KMS-11 (cell line): ENCODE data around the gene TRIM3.
A peak's percentile ranks its signal among the peaks of the same experiment; 100 is the strongest.
"Not testable (repeated sequence)": the region's sequence is repeated elsewhere in the genome, so short reads cannot be mapped to it uniquely, and the experiment has no call there.

Source experiments
- H2AFZ ChIP-seq: fragments of 200-600 bp; sonication (generic); 2 replicates; pipeline ENCODE4 v1.6.1; 2016; ENCODE audit warnings: antibody characterized with exemption, mixed run types, low read depth
- H3K27ac ChIP-seq: fragments of 200-600 bp; sonication (generic); 2 replicates; pipeline ENCODE4 v1.6.1; 2016; ENCODE audit warnings: mild to moderate bottlenecking, mixed run types
- H3K27me3 ChIP-seq: fragments of 200-600 bp; sonication (generic); 2 replicates; pipeline ENCODE4 v1.6.1; 2017; ENCODE audit warnings: mild to moderate bottlenecking, low read depth, mixed run types, moderate library complexity; ENCODE audit not compliant: insufficient read depth
- H3K36me3 ChIP-seq: fragments of 200-600 bp; sonication (generic); 2 replicates; pipeline ENCODE4 v1.6.1; 2017; ENCODE audit warnings: mild to moderate bottlenecking, mixed run types; ENCODE audit not compliant: insufficient read depth
- H3K4me1 ChIP-seq: fragments of 200-600 bp; sonication (generic); 2 replicates; pipeline ENCODE4 v1.6.1; 2016; ENCODE audit warnings: mild to moderate bottlenecking, low read depth, mixed run types; ENCODE audit not compliant: poor library complexity, severe bottlenecking
- H3K4me2 ChIP-seq: fragments of 200-600 bp; sonication (generic); 2 replicates; pipeline ENCODE4 v1.7.0; 2016; ENCODE audit warnings: mild to moderate bottlenecking, mixed run types
- H3K4me3 ChIP-seq: fragments of 200-600 bp; sonication (generic); IDR thresholded peaks from 2 replicates; pipeline ENCODE4 v1.6.1; 2017; ENCODE audit warnings: low read depth, low read length, mixed read lengths; ENCODE audit not compliant: insufficient read depth
- H3K79me2 ChIP-seq: fragments of 200-600 bp; sonication (generic); 2 replicates; pipeline ENCODE4 v1.6.1; 2016; ENCODE audit warnings: low read depth, mixed run types; ENCODE audit not compliant: insufficient read depth
- H3K9ac ChIP-seq: fragments of 200-600 bp; sonication (generic); 2 replicates; pipeline ENCODE4 v1.6.1; 2016; ENCODE audit warnings: mild to moderate bottlenecking, mixed run types
- H4K20me1 ChIP-seq: fragments of 200-600 bp; sonication (generic); 2 replicates; pipeline ENCODE4 v1.6.1; 2016; ENCODE audit warnings: mild to moderate bottlenecking, mixed run types; ENCODE audit not compliant: insufficient read depth
- TF ChIP-seq, protein P1 (sequence below): fragments of 200-600 bp; sonication (generic); conservative IDR thresholded peaks from 2 replicates; pipeline ENCODE4 v1.6.1; 2017; ENCODE audit warnings: low read depth, mild to moderate bottlenecking, antibody characterized with exemption, low read length, moderate library complexity, mixed read lengths

Gene TRIM3

DNA sequence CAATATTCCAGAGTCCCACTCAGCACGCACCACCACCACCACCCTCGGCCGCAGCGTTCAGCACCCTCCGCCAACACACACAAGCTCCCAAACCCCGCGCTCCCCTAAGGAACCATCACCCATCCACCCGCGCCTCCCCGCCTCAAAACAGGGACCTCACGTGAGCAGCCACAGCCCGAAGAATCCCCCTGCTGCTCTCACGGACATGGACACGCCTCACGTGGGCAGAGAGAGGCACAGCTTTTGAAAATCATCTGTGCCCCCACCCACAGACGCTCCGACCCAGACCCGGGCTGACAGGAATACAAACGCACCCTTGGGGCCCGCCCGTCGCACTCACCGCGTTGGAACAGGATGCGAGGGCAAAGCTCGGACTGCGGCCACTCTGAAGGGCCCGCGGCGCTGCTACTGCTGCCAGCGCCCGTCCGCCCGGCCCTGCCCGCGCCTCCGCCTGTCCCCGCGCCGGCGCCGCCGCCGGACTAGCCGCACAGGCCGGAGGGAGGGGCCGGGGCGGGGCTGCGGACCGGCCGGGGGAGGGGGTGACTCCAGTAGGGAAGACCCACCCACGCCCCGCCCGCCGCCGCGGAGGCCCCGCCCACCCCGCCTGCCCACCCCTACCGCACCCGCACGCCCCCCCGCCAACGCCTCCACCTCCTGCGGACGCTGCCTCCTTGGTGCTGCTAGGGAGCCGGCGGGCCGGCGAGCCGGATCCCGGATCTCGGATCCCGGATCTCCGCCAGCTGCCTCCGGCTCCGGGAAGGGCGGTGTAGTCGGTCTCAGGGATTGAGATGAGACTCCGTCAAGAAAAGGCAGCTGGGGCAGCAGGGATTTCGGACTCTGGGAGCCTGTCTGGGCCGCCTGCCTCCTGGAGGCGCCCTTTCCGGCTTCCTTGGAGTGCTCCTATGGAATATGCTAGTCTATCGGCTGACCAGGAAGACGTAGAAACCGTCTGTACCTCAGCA is at the start of gene TRIM3:
TSS of gene TRIM3 (minus strand) at position 491 of the 962 bp plus-strand sequence. CDS start 8,246 bp downstream, outside the sequence.
- Histone ChIP-seq H3K27me3 (no peaks in the 10 kb centered on the region), H3K4me1 (peaks cover 7% of the 10 kb centered on the region), H3K4me2 (peak within 1 kb of the TSS; percentile 89), H3K4me3 (no peak within 1 kb of the TSS), H2AFZ (peak within 1 kb of the TSS; percentile 96), H3K79me2 (no peaks in the 10 kb centered on the region), H3K36me3 (no peaks in the 10 kb centered on the region), H3K27ac (no peak within 1 kb of the TSS), H4K20me1 (no peaks in the 10 kb centered on the region), H3K9ac (peak within 1 kb of the TSS; percentile 44; the same call in 1 of the 2 replicates)
- TF ChIP-seq, protein P1, sequence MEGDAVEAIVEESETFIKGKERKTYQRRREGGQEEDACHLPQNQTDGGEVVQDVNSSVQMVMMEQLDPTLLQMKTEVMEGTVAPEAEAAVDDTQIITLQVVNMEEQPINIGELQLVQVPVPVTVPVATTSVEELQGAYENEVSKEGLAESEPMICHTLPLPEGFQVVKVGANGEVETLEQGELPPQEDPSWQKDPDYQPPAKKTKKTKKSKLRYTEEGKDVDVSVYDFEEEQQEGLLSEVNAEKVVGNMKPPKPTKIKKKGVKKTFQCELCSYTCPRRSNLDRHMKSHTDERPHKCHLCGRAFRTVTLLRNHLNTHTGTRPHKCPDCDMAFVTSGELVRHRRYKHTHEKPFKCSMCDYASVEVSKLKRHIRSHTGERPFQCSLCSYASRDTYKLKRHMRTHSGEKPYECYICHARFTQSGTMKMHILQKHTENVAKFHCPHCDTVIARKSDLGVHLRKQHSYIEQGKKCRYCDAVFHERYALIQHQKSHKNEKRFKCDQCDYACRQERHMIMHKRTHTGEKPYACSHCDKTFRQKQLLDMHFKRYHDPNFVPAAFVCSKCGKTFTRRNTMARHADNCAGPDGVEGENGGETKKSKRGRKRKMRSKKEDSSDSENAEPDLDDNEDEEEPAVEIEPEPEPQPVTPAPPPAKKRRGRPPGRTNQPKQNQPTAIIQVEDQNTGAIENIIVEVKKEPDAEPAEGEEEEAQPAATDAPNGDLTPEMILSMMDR, result no peak

DNA sequence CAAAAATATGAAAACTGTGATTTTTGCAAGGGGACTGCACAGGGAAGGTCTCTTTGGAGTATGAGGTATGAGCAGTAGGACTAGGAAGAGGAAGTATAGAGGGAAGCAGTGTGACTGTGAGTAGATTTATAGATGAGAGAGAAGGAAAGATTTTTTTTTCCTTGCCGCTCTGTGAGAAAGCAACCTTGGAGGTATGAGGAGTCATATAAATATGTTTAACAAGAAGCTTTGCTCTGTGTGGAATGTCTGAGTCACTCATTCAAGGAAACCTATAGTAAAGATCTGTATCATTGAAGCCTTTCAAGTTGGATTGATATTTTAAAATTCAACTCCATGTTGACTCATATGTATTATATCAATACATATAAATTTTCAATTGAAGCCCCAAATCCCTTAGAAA is 49.5 kb upstream of the TRIM3 start:
- H3K79me2 ChIP-seq, result no peaks in the 10 kb centered on the region
- H3K27me3 ChIP-seq, result peaks cover 28% of the 10 kb centered on the region; the same call in 1 of the 2 replicates
- H4K20me1 ChIP-seq, result no peaks in the 10 kb centered on the region
- TF ChIP-seq, protein P1, result no peak
- H2AFZ ChIP-seq, result no peak overlapping the region
- H3K9ac ChIP-seq, result no peak overlapping the region
- H3K4me1 ChIP-seq, result peaks cover 15% of the 10 kb centered on the region
- H3K27ac ChIP-seq, result no peak overlapping the region
- H3K4me3 ChIP-seq, result no peak overlapping the region
- H3K4me2 ChIP-seq, result no peak overlapping the region
- no peaks in the 10 kb centered on the region for H3K36me3 ChIP-seq

DNA sequence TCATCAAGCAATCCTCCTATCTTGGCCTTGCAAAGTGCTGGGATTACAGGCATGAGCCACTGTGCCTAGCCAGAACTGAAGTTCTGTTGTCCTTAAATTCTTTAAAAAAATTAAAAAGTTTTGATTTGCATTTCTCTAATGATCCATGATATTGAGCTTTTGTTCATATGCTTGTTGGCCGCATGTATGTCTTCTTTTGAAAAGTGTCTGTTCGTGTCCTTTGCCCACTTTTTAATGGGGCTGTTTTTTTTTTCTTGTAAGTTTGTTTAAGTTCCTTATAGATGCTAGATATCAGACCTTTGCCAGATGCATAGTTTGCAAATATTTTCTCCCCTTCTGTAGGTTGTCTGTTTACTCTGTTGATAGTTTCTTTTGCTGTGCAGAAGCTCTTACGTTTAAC is 48.2 kb upstream of the TRIM3 start:
- H3K27ac ChIP-seq, H3K79me2 ChIP-seq, H3K9ac ChIP-seq, H3K36me3 ChIP-seq, H3K4me2 ChIP-seq, H4K20me1 ChIP-seq, H3K4me3 ChIP-seq, H2AFZ ChIP-seq: not testable (repeated sequence)
- peaks cover 19% of the 10 kb centered on the region; the same call in 1 of the 2 replicates for H3K27me3 ChIP-seq
- peaks cover 13% of the 10 kb centered on the region for H3K4me1 ChIP-seq

DNA sequence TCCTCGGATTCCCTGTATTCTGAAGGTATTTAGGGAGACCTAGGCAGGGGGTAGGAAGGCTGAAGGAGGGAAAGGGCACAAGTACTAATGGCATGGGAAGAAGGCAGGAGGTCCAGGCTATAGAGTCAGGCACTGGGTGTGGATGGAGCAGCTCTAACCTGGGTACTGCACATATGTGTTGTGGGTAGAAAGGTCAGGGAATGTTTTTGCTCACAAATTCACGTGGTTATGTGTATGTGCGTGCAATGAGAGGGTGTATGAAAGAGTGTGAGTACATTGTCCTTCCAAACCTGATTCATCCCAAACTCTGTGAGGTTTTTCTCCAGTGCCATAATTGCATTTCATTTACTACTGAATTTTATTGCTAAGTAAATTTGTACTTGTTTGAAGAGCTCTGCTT is 46.5 kb upstream of the TRIM3 start:
- no peak overlapping the region for H3K4me2 ChIP-seq
- no peaks in the 10 kb centered on the region for H3K79me2 ChIP-seq
- no peak overlapping the region for H3K9ac ChIP-seq
- no peaks in the 10 kb centered on the region for H3K36me3 ChIP-seq
- H3K27ac ChIP-seq, result no peak overlapping the region
- H4K20me1 ChIP-seq, result no peaks in the 10 kb centered on the region
- H3K4me3 ChIP-seq, result no peak overlapping the region
- TF ChIP-seq, protein P1, result no peak
- H3K27me3 ChIP-seq, result peaks cover 14% of the 10 kb centered on the region; the same call in 1 of the 2 replicates
- H3K4me1 ChIP-seq, result no peaks in the 10 kb centered on the region
- no peak overlapping the region for H2AFZ ChIP-seq

DNA sequence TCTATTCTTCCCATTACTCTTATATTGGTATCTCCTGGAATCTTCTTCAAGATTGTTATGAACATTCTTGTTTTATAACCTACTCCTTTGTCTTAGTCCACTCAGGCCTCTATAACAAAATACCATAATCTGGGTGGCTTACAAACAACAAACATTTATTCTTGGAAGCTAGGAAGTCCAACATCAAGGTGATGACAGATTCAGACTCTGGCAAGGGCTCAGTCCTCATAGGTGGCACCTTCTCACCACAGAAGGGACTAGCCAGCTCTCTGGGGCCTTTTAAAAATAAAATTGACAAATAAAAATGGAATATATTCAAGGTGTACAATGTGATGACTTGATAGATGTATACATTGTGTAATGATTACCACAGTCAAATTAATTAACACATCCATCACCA is 43.1 kb upstream of the TRIM3 start:
- Histone ChIP-seq H3K4me1 (no peaks in the 10 kb centered on the region), H2AFZ (no peak overlapping the region), H3K36me3 (no peaks in the 10 kb centered on the region), H4K20me1 (no peaks in the 10 kb centered on the region), H3K4me2 (no peak overlapping the region), H3K4me3 (no peak overlapping the region), H3K27ac (no peak overlapping the region), H3K79me2 (no peaks in the 10 kb centered on the region), H3K27me3 (no peaks in the 10 kb centered on the region), H3K9ac (no peak overlapping the region)
- TF ChIP-seq, protein P1, result no peak
